Measurements from ENCODE around the gene AKAP7.
A peak's percentile ranks its signal among the peaks of the same experiment; 100 is the strongest.
"Not testable (repeated sequence)": the region's sequence is repeated elsewhere in the genome, so short reads cannot be mapped to it uniquely, and the experiment has no call there.

Gene AKAP7

GRCh38 chr6:131255434-131255833 lies 120.2 kb downstream of the AKAP7 start:
- DNase-seq (ENCODE audit: low read depth), result no peak

GRCh38 chr6:131255911-131256310 lies 120.6 kb downstream of the AKAP7 start:
- DNase-seq (ENCODE audit: low read depth), result no peak

- DNase-seq (ENCODE audit: low read depth), result no peak
Observed at GRCh38 chr6:131257104-131257503, 121.8 kb downstream of the AKAP7 start.

GRCh38 chr6:131258010-131258652 lies 122.9 kb downstream of the AKAP7 start:
- DNase-seq (ENCODE audit: low read depth), result no peak

- no peak for DNase-seq (ENCODE audit: low read depth)
Observed at GRCh38 chr6:131258816-131259476, 123.7 kb downstream of the AKAP7 start.

- DNase-seq (ENCODE audit: low read depth), result not testable (repeated sequence)
Observed at GRCh38 chr6:131260960-131261359, 125.7 kb downstream of the AKAP7 start.

- DNase-seq (ENCODE audit: low read depth), result no peak
Observed at GRCh38 chr6:131262060-131262459, 126.8 kb downstream of the AKAP7 start.

- DNase-seq (ENCODE audit: low read depth), result no peak
Observed at GRCh38 chr6:131265939-131266338, 130.7 kb downstream of the AKAP7 start.

- DNase-seq (ENCODE audit: low read depth), result no peak
Observed at GRCh38 chr6:131268303-131268702, 133.0 kb downstream of the AKAP7 start.

- no peak for DNase-seq (ENCODE audit: low read depth)
Observed at GRCh38 chr6:131269565-131270391, 134.5 kb downstream of the AKAP7 start.

- DNase-seq (ENCODE audit: low read depth), result no peak
Observed at GRCh38 chr6:131270534-131270933, 135.3 kb downstream of the AKAP7 start.

- DNase-seq (ENCODE audit: low read depth), result no peak
Observed at GRCh38 chr6:131275273-131275672, 140.0 kb downstream of the AKAP7 start.

GRCh38 chr6:131277591-131277990 lies 142.3 kb downstream of the AKAP7 start:
- DNase-seq (ENCODE audit: low read depth), result no peak

- peak; percentile 55 for DNase-seq (ENCODE audit: low read depth)
Observed at GRCh38 chr6:131281471-131282270, 146.4 kb downstream of the AKAP7 start.

GRCh38 chr6:131282365-131282764 lies 147.1 kb downstream of the AKAP7 start:
- DNase-seq (ENCODE audit: low read depth), result no peak

- DNase-seq (ENCODE audit: low read depth), result no peak
Observed at GRCh38 chr6:131283466-131284175, 148.4 kb downstream of the AKAP7 start.

- DNase-seq (ENCODE audit: low read depth), result no peak
Observed at GRCh38 chr6:131285548-131285947, 150.3 kb downstream of the AKAP7 start.

- no peak for DNase-seq (ENCODE audit: low read depth)
Observed at GRCh38 chr6:131286469-131287040, 151.3 kb downstream of the AKAP7 start.

- no peak for DNase-seq (ENCODE audit: low read depth)
Observed at GRCh38 chr6:131288214-131288613, 152.9 kb downstream of the AKAP7 start.

GRCh38 chr6:131290955-131291354 lies 155.7 kb downstream of the AKAP7 start:
- DNase-seq (ENCODE audit: low read depth), result no peak
